Mesenchymal stem cell (in vitro differentiated cells and primary cell): ENCODE measurements around the gene NRBF2.
A peak's percentile ranks its signal among the peaks of the same experiment; 100 is the strongest.

Experiments used
- DNase-seq: peaks from one replicate; pipeline ENCODE4 v3.0.0-alpha.2; 2013
- H2AFZ ChIP-seq: one replicate; pipeline ENCODE4 v1.6.1; 2013; ENCODE audit warnings: low read depth, mild to moderate bottlenecking, control low read depth, inconsistent platforms, low read length, moderate library complexity
- H2AK5ac ChIP-seq: 2 replicates; pipeline ENCODE4 v1.6.1; 2013; ENCODE audit warnings: low read length, moderate library complexity, mild to moderate bottlenecking, inconsistent platforms; ENCODE audit not compliant: severe bottlenecking
- H2BK120ac ChIP-seq: one replicate; pipeline ENCODE4 v1.6.1; 2013; ENCODE audit warnings: low read depth, mild to moderate bottlenecking, inconsistent platforms, low read length, moderate library complexity
- H2BK12ac ChIP-seq, 2 experiments: one replicate each; pipeline ENCODE4 v1.6.1; 2013; ENCODE audit warnings: inconsistent platforms in 2 of 2, low read length in 2 of 2, mild to moderate bottlenecking in 2 of 2, moderate library complexity in 2 of 2, control low read depth in 1 of 2
- H2BK15ac ChIP-seq: one replicate; pipeline ENCODE4 v1.6.1; 2013; ENCODE audit warnings: mild to moderate bottlenecking, low read depth, inconsistent platforms; ENCODE audit not compliant: poor library complexity, severe bottlenecking
- H2BK5ac ChIP-seq: 2 replicates; pipeline ENCODE4 v1.6.1; 2013; ENCODE audit warnings: low read depth, mild to moderate bottlenecking, low read length, control low read depth, inconsistent platforms; ENCODE audit not compliant: poor library complexity, severe bottlenecking
- H3K14ac ChIP-seq, 2 experiments: one replicate each; pipeline ENCODE4 v1.6.1; 2013; ENCODE audit warnings: inconsistent platforms in 2 of 2, low read length in 2 of 2, control low read depth in 1 of 2, mild to moderate bottlenecking in 1 of 2, moderate library complexity in 1 of 2
- H3K18ac ChIP-seq, 2 experiments: one replicate each; pipeline ENCODE4 v1.6.1; 2013; ENCODE audit warnings: inconsistent platforms in 2 of 2, low read length in 2 of 2, control low read depth in 1 of 2, low read depth in 1 of 2, mild to moderate bottlenecking in 1 of 2
- H3K23ac ChIP-seq, 2 experiments: one replicate each; pipeline ENCODE4 v1.6.1; 2013; ENCODE audit warnings: inconsistent platforms in 2 of 2, low read length in 2 of 2, mild to moderate bottlenecking in 2 of 2, moderate library complexity in 2 of 2, control low read depth in 1 of 2
- H3K27ac ChIP-seq: 2 replicates; pipeline ENCODE4 v1.5.1; 2013; ENCODE audit warnings: mild to moderate bottlenecking, moderate library complexity, low read length, control low read depth, inconsistent platforms; ENCODE audit not compliant: poor library complexity, severe bottlenecking
- H3K27me3 ChIP-seq, 2 experiments: 2 replicates each; pipeline versions ENCODE4 v1.6.1 to v1.7.0; 2013; ENCODE audit warnings: low read length in 2 of 2, mild to moderate bottlenecking in 2 of 2, moderate library complexity in 2 of 2, control low read depth in 1 of 2, inconsistent platforms in 1 of 2; ENCODE audit not compliant: control insufficient read depth in 1 of 2, insufficient read depth in 1 of 2
- H3K36me3 ChIP-seq, 2 experiments: 2 replicates each; pipeline versions ENCODE4 v1.6.1 to v1.7.0; 2013; ENCODE audit warnings: low read length in 2 of 2, control low read depth in 1 of 2, inconsistent platforms in 1 of 2, low read depth in 1 of 2, mild to moderate bottlenecking in 1 of 2; ENCODE audit not compliant: insufficient read depth in 2 of 2, control insufficient read depth in 1 of 2
- H3K4ac ChIP-seq, 2 experiments: one replicate each; pipeline ENCODE4 v1.6.1; 2013; ENCODE audit warnings: inconsistent platforms in 2 of 2, low read length in 2 of 2, mild to moderate bottlenecking in 2 of 2, moderate library complexity in 2 of 2, control low read depth in 1 of 2, low read depth in 1 of 2
- H3K4me1 ChIP-seq: 2 replicates; pipeline ENCODE4 v1.6.1; 2013; ENCODE audit warnings: low read depth, low read length, control low read depth; ENCODE audit not compliant: control insufficient read depth, insufficient read depth
- H3K4me2 ChIP-seq: 2 replicates; pipeline ENCODE4 v1.6.1; 2013; ENCODE audit warnings: low read length, mild to moderate bottlenecking, inconsistent platforms; ENCODE audit not compliant: poor library complexity, severe bottlenecking
- H3K4me3 ChIP-seq, 2 experiments: 2 replicates each; pipeline versions ENCODE4 v1.5.1 to v1.7.0; 2013; ENCODE audit warnings: low read length in 2 of 2, mild to moderate bottlenecking in 2 of 2, control low read depth in 1 of 2, low read depth in 1 of 2; ENCODE audit not compliant: insufficient read depth in 1 of 2
- H3K79me1 ChIP-seq: replicated peaks from 2 replicates; pipeline ENCODE4 v1.6.1; 2013; ENCODE audit warnings: mild to moderate bottlenecking, control low read depth, low read length, inconsistent platforms; ENCODE audit not compliant: poor library complexity, severe bottlenecking
- H3K9ac ChIP-seq: 2 replicates; pipeline ENCODE4 v1.7.0; 2013; ENCODE audit warnings: mild to moderate bottlenecking, low read length, moderate library complexity
- H3K9me3 ChIP-seq: 2 replicates; pipeline ENCODE4 v1.7.0; 2013; ENCODE audit warnings: mild to moderate bottlenecking, low read length; ENCODE audit not compliant: control insufficient read depth
- H4K8ac ChIP-seq: one replicate; pipeline ENCODE4 v1.6.1; 2013; ENCODE audit warnings: inconsistent platforms, mild to moderate bottlenecking, low read length, moderate library complexity
- H4K91ac ChIP-seq: one replicate; pipeline ENCODE4 v1.6.1; 2013; ENCODE audit warnings: mild to moderate bottlenecking, low read length, inconsistent platforms
- WGBS: methylation state at CpG from one replicate; pipeline ENCODE4 v1.1.7; 2013; ENCODE audit warnings: mixed read lengths; 5-methylcytosine and 5-hydroxymethylcytosine counted together

NRBF2 gene

GRCh38 chr10:63154546-63155387 lies 21.6 kb downstream of the NRBF2 start:
- peaks cover 11 to 62% of the 10 kb centered on the region in 2 experiments for H3K36me3 ChIP-seq
- no peak overlapping the region for H3K27ac ChIP-seq
- no peak overlapping the region for H2BK15ac ChIP-seq
- no peak for DNase-seq
- no peak overlapping the region for H4K8ac ChIP-seq
- peak overlapping the region; percentile 34 for H2BK120ac ChIP-seq
- H3K4ac ChIP-seq = no peak overlapping the region
- no peak overlapping the region for H3K4me3 ChIP-seq
- H3K18ac ChIP-seq = no peak overlapping the region
- 100% methylated on average over 5 of the region's 6 CpGs for WGBS
- H2AFZ ChIP-seq = no peak overlapping the region
- H3K9ac ChIP-seq = no peak overlapping the region
- H3K4me2 ChIP-seq = no peak overlapping the region
- no peaks in the 10 kb centered on the region for H3K27me3 ChIP-seq
- H3K9me3 ChIP-seq = no peaks in the 10 kb centered on the region
- H3K4me1 ChIP-seq = peaks cover 1% of the 10 kb centered on the region
- no peak overlapping the region for H2BK5ac ChIP-seq
- H2AK5ac ChIP-seq = no peak overlapping the region
- no peak overlapping the region for H4K91ac ChIP-seq
- H3K23ac ChIP-seq = no peak overlapping the region
- H3K79me1 ChIP-seq = peaks cover 18% of the 10 kb centered on the region
- no peak overlapping the region for H3K14ac ChIP-seq
- no peak overlapping the region for H2BK12ac ChIP-seq

GRCh38 chr10:63155388-63156020 lies 22.4 kb downstream of the NRBF2 start:
- Histone ChIP-seq H2AK5ac (no peak overlapping the region), H3K4ac (no peak overlapping the region)
- no peak for DNase-seq

GRCh38 chr10:63156236-63156635 lies 23.1 kb downstream of the NRBF2 start:
- no peak overlapping the region for H2BK12ac ChIP-seq

More at GRCh38 chr10:63155388-63156020, 22.4 kb downstream of the NRBF2 start:
- H2BK120ac ChIP-seq = peak overlapping the region; percentile 34
- no peak overlapping the region for H3K9ac ChIP-seq
- WGBS = 93% methylated on average over 8 of the region's 8 CpGs
- peaks cover 16% of the 10 kb centered on the region for H3K79me1 ChIP-seq
- H3K36me3 ChIP-seq = peaks cover 9 to 57% of the 10 kb centered on the region in 2 experiments
- no peak overlapping the region for H2AFZ ChIP-seq
- no peak overlapping the region for H2BK5ac ChIP-seq
- no peak overlapping the region for H2BK15ac ChIP-seq
- no peak overlapping the region for H3K18ac ChIP-seq
- peaks cover 1% of the 10 kb centered on the region for H3K4me1 ChIP-seq
- H3K9me3 ChIP-seq = no peaks in the 10 kb centered on the region
- H2BK12ac ChIP-seq = no peak overlapping the region
- no peak overlapping the region for H4K8ac ChIP-seq
- no peak overlapping the region for H4K91ac ChIP-seq
- no peak overlapping the region for H3K4me3 ChIP-seq
- H3K27ac ChIP-seq = no peak overlapping the region
- H3K4me2 ChIP-seq = no peak overlapping the region
- H3K27me3 ChIP-seq = no peaks in the 10 kb centered on the region
- H3K14ac ChIP-seq = no peak overlapping the region
- no peak overlapping the region for H3K23ac ChIP-seq

GRCh38 chr10:63157845-63158624 lies 24.9 kb downstream of the NRBF2 start:
- Histone ChIP-seq H4K8ac (no peak overlapping the region), H4K91ac (no peak overlapping the region), H3K4ac (no peak overlapping the region), H3K4me1 (peaks cover 1% of the 10 kb centered on the region), H3K4me2 (no peak overlapping the region), H3K9ac (peak overlapping the region; percentile 44), H2BK5ac (no peak overlapping the region), H3K23ac (no peak overlapping the region), H3K79me1 (peaks cover 12% of the 10 kb centered on the region), H2BK12ac (no peak overlapping the region), H2AK5ac (no peak overlapping the region), H3K36me3 (peaks cover 6 to 34% of the 10 kb centered on the region in 2 experiments), H3K27ac (no peak overlapping the region), H2BK120ac (no peak overlapping the region), H3K14ac (no peak overlapping the region), H3K27me3 (no peaks in the 10 kb centered on the region), H3K9me3 (no peaks in the 10 kb centered on the region), H2BK15ac (no peak overlapping the region), H2AFZ (no peak overlapping the region), H3K18ac (no peak overlapping the region), H3K4me3 (no peak overlapping the region)
- peak; percentile 88 for DNase-seq
- 78% methylated on average over 3 of the region's 3 CpGs for WGBS

More at GRCh38 chr10:63156236-63156635, 23.1 kb downstream of the NRBF2 start:
- no peak overlapping the region for H2AK5ac ChIP-seq
- no peak overlapping the region for H4K8ac ChIP-seq
- H3K23ac ChIP-seq = no peak overlapping the region
- no peak overlapping the region for H3K4ac ChIP-seq
- H2BK5ac ChIP-seq = no peak overlapping the region
- WGBS = 100% methylated on average over 1 of the region's 2 CpGs
- no peak overlapping the region for H4K91ac ChIP-seq
- no peak overlapping the region for H2BK15ac ChIP-seq
- no peak overlapping the region for H3K27ac ChIP-seq
- H3K4me2 ChIP-seq = no peak overlapping the region
- H3K14ac ChIP-seq = no peak overlapping the region
- peaks cover 12% of the 10 kb centered on the region for H3K79me1 ChIP-seq
- H3K9me3 ChIP-seq = no peaks in the 10 kb centered on the region
- peaks cover 1% of the 10 kb centered on the region for H3K4me1 ChIP-seq
- H2AFZ ChIP-seq = no peak overlapping the region
- H3K18ac ChIP-seq = no peak overlapping the region
- H3K27me3 ChIP-seq = no peaks in the 10 kb centered on the region
- H2BK120ac ChIP-seq = no peak overlapping the region
- H3K4me3 ChIP-seq = no peak overlapping the region
- H3K36me3 ChIP-seq = peaks cover 9 to 50% of the 10 kb centered on the region in 2 experiments
- no peak for DNase-seq
- H3K9ac ChIP-seq = peak overlapping the region; percentile 44
